SK-N-SH treated with all-trans-retinoic acid at 6 μM for 48 hours (cell line): Measurements from ENCODE around the gene MLKL.
"Not testable (repeated sequence)": the region's sequence is repeated elsewhere in the genome, so short reads cannot be mapped to it uniquely, and the experiment has no call there.

ENCODE experiments used
- ATAC-seq: fragments of 200-7000 bp; cut with Tn5 transposase; 3 replicates; pipeline ENCODE4 v1.9.1; 2020; ENCODE audit warnings: mild to moderate bottlenecking, moderate library complexity
- ARNTL ChIP-seq: fragments of 450-650 bp; formaldehyde crosslinking; IDR thresholded peaks from 2 replicates; pipeline ENCODE4 v1.5.0; 2020; ENCODE audit warnings: low read depth, mild to moderate bottlenecking, moderate library complexity, borderline replicate concordance
- BACH2 ChIP-seq: fragments of 250-450 bp; sonication (Bioruptor Pico); IDR thresholded peaks from 2 replicates; pipeline ENCODE4 v1.9.0; 2021; ENCODE audit warnings: mild to moderate bottlenecking, borderline replicate concordance
- CREB5 ChIP-seq: fragments of 250-450 bp; sonication (Bioruptor Pico); IDR thresholded peaks from 2 replicates; pipeline ENCODE4 v1.5.1; 2020; ENCODE audit warnings: low read depth, mild to moderate bottlenecking, moderate library complexity
- CSRNP3 ChIP-seq: fragments of 250-450 bp; sonication (Bioruptor Pico); IDR thresholded peaks from 2 replicates; pipeline ENCODE4 v1.5.1; 2021; ENCODE audit warnings: mild to moderate bottlenecking, moderate library complexity
- ESRRG ChIP-seq: fragments of 250-450 bp; sonication (Bioruptor Pico); IDR thresholded peaks from 2 replicates; pipeline ENCODE4 v1.6.1; 2021; ENCODE audit warnings: mild to moderate bottlenecking
- GLIS3 ChIP-seq: fragments of 250-450 bp; sonication (Bioruptor Pico); IDR thresholded peaks from 2 replicates; pipeline ENCODE4 v1.5.0; 2020; ENCODE audit warnings: mild to moderate bottlenecking, moderate library complexity
- ISL1 ChIP-seq: fragments of 250-450 bp; sonication (Bioruptor Pico); IDR thresholded peaks from 2 replicates; pipeline ENCODE4 v2.1.2; 2022; ENCODE audit warnings: mild to moderate bottlenecking, moderate library complexity
- OSR1 ChIP-seq: fragments of 250-450 bp; sonication (Bioruptor Pico); IDR thresholded peaks from 2 replicates; pipeline ENCODE4 v1.8.0; 2022; ENCODE audit warnings: moderate library complexity, mild to moderate bottlenecking, inconsistent platforms
- POU6F1 ChIP-seq: fragments of 250-450 bp; sonication (Bioruptor Pico); IDR thresholded peaks from 2 replicates; pipeline ENCODE4 v1.8.0; 2021; ENCODE audit warnings: low read depth, mild to moderate bottlenecking, moderate library complexity, borderline replicate concordance
- PPARA ChIP-seq: fragments of 250-450 bp; sonication (Bioruptor Pico); IDR thresholded peaks from 2 replicates; pipeline ENCODE4 v1.5.0; 2020; ENCODE audit warnings: mild to moderate bottlenecking, borderline replicate concordance
- SNAI2 ChIP-seq: fragments of 250-450 bp; sonication (Bioruptor Pico); IDR thresholded peaks from 2 replicates; pipeline ENCODE4 v1.5.0; 2020; ENCODE audit warnings: mild to moderate bottlenecking, moderate library complexity
- TCF4 ChIP-seq: fragments of 250-450 bp; sonication (Bioruptor Pico); IDR thresholded peaks from 2 replicates; pipeline ENCODE4 v1.8.0; 2021; ENCODE audit warnings: mild to moderate bottlenecking, moderate library complexity, borderline replicate concordance
- TOX ChIP-seq: fragments of 250-450 bp; sonication (Bioruptor Pico); IDR thresholded peaks from 2 replicates; pipeline ENCODE4 v1.8.0; 2021; ENCODE audit warnings: mild to moderate bottlenecking, moderate library complexity, borderline replicate concordance
- TSHZ2 ChIP-seq: fragments of 250-450 bp; sonication (Bioruptor Pico); IDR thresholded peaks from 2 replicates; pipeline ENCODE4 v1.5.0; 2020; ENCODE audit warnings: mild to moderate bottlenecking, moderate library complexity
- ZFP3 ChIP-seq: fragments of 250-450 bp; sonication (Bioruptor Pico); IDR thresholded peaks from 2 replicates; pipeline ENCODE4 v1.5.0; 2020; ENCODE audit warnings: mild to moderate bottlenecking, moderate library complexity
- ZFP30 ChIP-seq: fragments of 450-650 bp; formaldehyde crosslinking; IDR thresholded peaks from 2 replicates; pipeline ENCODE4 v1.5.0; 2022; ENCODE audit warnings: mild to moderate bottlenecking, moderate library complexity
- ZNF565 ChIP-seq: fragments of 450-650 bp; formaldehyde crosslinking; conservative IDR thresholded peaks from 2 replicates; pipeline ENCODE4 v1.5.0; 2020; ENCODE audit warnings: low read depth, mild to moderate bottlenecking, moderate library complexity
- ZNF70 ChIP-seq: fragments of 450-650 bp; formaldehyde crosslinking; IDR thresholded peaks from 2 replicates; pipeline ENCODE4 v1.5.0; 2020; ENCODE audit warnings: mild to moderate bottlenecking, moderate library complexity
- ZNF8 ChIP-seq: fragments of 450-650 bp; formaldehyde crosslinking; IDR thresholded peaks from 2 replicates; pipeline ENCODE4 v1.5.0; 2020; ENCODE audit warnings: mild to moderate bottlenecking, moderate library complexity

Gene MLKL

GRCh38 chr16:74673876-74674275 lies 26.8 kb downstream of the MLKL start:
- TF ChIP-seq TCF4 = no peak
- no peak for TF ChIP-seq ZNF565
- TF ChIP-seq TSHZ2 (CRISPR knock-in tag) = no peak
- TF ChIP-seq CSRNP3 (CRISPR knock-in tag) = no peak
- TF ChIP-seq ESRRG (CRISPR knock-in tag) = no peak
- TF ChIP-seq ARNTL (CRISPR knock-in tag) = no peak
- TF ChIP-seq ZFP3 (CRISPR knock-in tag) = no peak
- TF ChIP-seq, all 23 proteins: peak for 0

GRCh38 chr16:74668877-74669276 lies 31.8 kb downstream of the MLKL start:
- not testable (repeated sequence) for ATAC-seq

More at GRCh38 chr16:74673876-74674275, 26.8 kb downstream of the MLKL start:
- ATAC-seq = no peak

- ATAC-seq = no peak
- TF ChIP-seq ZNF8 (CRISPR knock-in tag) (no peak), POU6F1 (CRISPR knock-in tag) (no peak), ZFP3 (CRISPR knock-in tag) (no peak), PPARA (CRISPR knock-in tag) (no peak), TOX (CRISPR knock-in tag) (no peak), CSRNP3 (CRISPR knock-in tag) (no peak), OSR1 (CRISPR knock-in tag) (no peak), SNAI2 (no peak), ZFP30 (CRISPR knock-in tag) (no peak)
These were observed 33.4 kb downstream of the MLKL start for GRCh38 chr16:74667255-74667700.

GRCh38 chr16:74666425-74667254 lies 34.0 kb downstream of the MLKL start, which contains the start of gene RFWD3:
RFWD3 (minus strand) TSS chr16:74666877; CDS start chr16:74661449, 5,428 bp downstream.
- TF ChIP-seq TSHZ2 (CRISPR knock-in tag) = no peak
- no peak for TF ChIP-seq ZNF8 (CRISPR knock-in tag)
- no peak for TF ChIP-seq ARNTL (CRISPR knock-in tag)
- no peak for TF ChIP-seq OSR1 (CRISPR knock-in tag)
- no peak for TF ChIP-seq ZNF70 (CRISPR knock-in tag)
- TF ChIP-seq SNAI2 = no peak
- no peak for TF ChIP-seq TCF4
- TF ChIP-seq GLIS3 (CRISPR knock-in tag) = no peak
- TF ChIP-seq TOX (CRISPR knock-in tag) = no peak
- TF ChIP-seq BACH2 (CRISPR knock-in tag) = no peak
- no peak for TF ChIP-seq ISL1 (CRISPR knock-in tag)
- TF ChIP-seq CREB5 (CRISPR knock-in tag) = no peak
- no peak for TF ChIP-seq ZNF565
- TF ChIP-seq ZFP30 (CRISPR knock-in tag) = no peak
- ATAC-seq = peak; percentile 100
